Lower lobe of right lung (tissue), 2 donors: ENCODE data around the gene SLC35A2. TPM values are rescaled to one million over a fixed set of nuclear protein-coding genes. Genes with fewer than 3 reads are reported as not detected.

Source experiments
- ATAC-seq, 2 donors: fragments of 200-7000 bp; cut with Tn5 transposase; one replicate each; pipeline ENCODE4 v1.9.1; 2020 to 2022; ENCODE audit warnings: mild to moderate bottlenecking in 2 of 2, moderate library complexity in 2 of 2
- DNase-seq: peaks from one replicate; pipeline ENCODE4 v3.0.0-alpha.2; 2020
- H3K27ac ChIP-seq: fragments of 200-600 bp; one replicate; pipeline ENCODE4 v1.8.0; 2022
- H3K27me3 ChIP-seq: fragments of 200-600 bp; one replicate; pipeline ENCODE4 v1.8.0; 2022; ENCODE audit warnings: low read depth
- H3K36me3 ChIP-seq: fragments of 200-600 bp; one replicate; pipeline ENCODE4 v1.8.0; 2022; ENCODE audit warnings: mild to moderate bottlenecking
- H3K4me1 ChIP-seq: fragments of 200-600 bp; one replicate; pipeline ENCODE4 v1.8.0; 2022
- H3K4me3 ChIP-seq: fragments of 200-600 bp; one replicate; pipeline ENCODE4 v1.8.0; 2022; ENCODE audit warnings: mild to moderate bottlenecking
- H3K9me3 ChIP-seq: fragments of 200-600 bp; one replicate; pipeline ENCODE4 v1.8.0; 2022
- CTCF ChIP-seq: fragments of 200-600 bp; IDR thresholded peaks from one replicate; pipeline ENCODE4 v1.8.0; 2022; ENCODE audit warnings: antibody characterized with exemption, mild to moderate bottlenecking
- intact Hi-C: fragments of 100-400 bp; cut with DNase I; formaldehyde crosslinking; loops from one replicate; pipeline ENCODE4 v1.11.0; 2022
- total RNA-seq: library from RNA; stranded (reverse); fragmentation: NEBNext Ultra II Directional; extraction: Animal tissue kit (Norgen Biotek cat#: 25700); gene quantifications from one replicate; pipeline ENCODE4 v1.2.1, GENCODE V29; 2021
- donor health status: DM: no; HTN: yes; CAD: no; lungs with severe emphysema.

The SLC35A2 gene
- total RNA-seq, 1 donor from 2014 or later: 21.3 TPM

- peak in 1 of 2 donors; percentile 16 for ATAC-seq
Measured at GRCh38 chrX:48918301-48918642, 6.8 kb upstream of the SLC35A2 start.

GRCh38 chrX:48917139-48918001 lies 5.9 kb upstream of the SLC35A2 start:
- H3K27ac ChIP-seq: peak overlapping the region; percentile 86
- H3K27me3 ChIP-seq: no peaks in the 10 kb centered on the region
- intact Hi-C loops: no loop called here
- peaks cover 23% of the 10 kb centered on the region for H3K36me3 ChIP-seq
- no peaks in the 10 kb centered on the region for H3K9me3 ChIP-seq
- peak; percentile 91 for TF ChIP-seq CTCF
- peak overlapping the region; percentile 65 for H3K4me3 ChIP-seq
- H3K4me1 ChIP-seq: peaks cover 2% of the 10 kb centered on the region
- DNase-seq (peak; percentile 92), ATAC-seq (peak; percentile 75 to 88)

More at GRCh38 chrX:48918301-48918642, 6.8 kb upstream of the SLC35A2 start:
- Histone ChIP-seq H3K27me3 (no peaks in the 10 kb centered on the region), H3K4me1 (no peaks in the 10 kb centered on the region), H3K36me3 (peaks cover 32% of the 10 kb centered on the region), H3K9me3 (no peaks in the 10 kb centered on the region), H3K27ac (peak overlapping the region; percentile 86), H3K4me3 (peak overlapping the region; percentile 65)
- TF ChIP-seq CTCF: no peak
- DNase-seq: no peak
- intact Hi-C loops: no loop called here

GRCh38 chrX:48914593-48915493 lies 3.4 kb upstream of the SLC35A2 start:
- Histone ChIP-seq H3K27ac (no peak overlapping the region), H3K27me3 (no peaks in the 10 kb centered on the region), H3K9me3 (no peaks in the 10 kb centered on the region), H3K4me1 (peaks cover 4% of the 10 kb centered on the region), H3K4me3 (no peak overlapping the region), H3K36me3 (peaks cover 21% of the 10 kb centered on the region)
- intact Hi-C loops: no loop called here
- DNase-seq (no peak), ATAC-seq (no peak)
- TF ChIP-seq CTCF: no peak

GRCh38 chrX:48913605-48914366 lies 2.3 kb upstream of the SLC35A2 start:
- no peak for DNase-seq
- no peak for ATAC-seq
- H3K27ac ChIP-seq: no peak overlapping the region
- H3K9me3 ChIP-seq: no peaks in the 10 kb centered on the region
- no peak for TF ChIP-seq CTCF
- H3K27me3 ChIP-seq: no peaks in the 10 kb centered on the region
- no peak overlapping the region for H3K4me3 ChIP-seq
- peaks cover 21% of the 10 kb centered on the region for H3K36me3 ChIP-seq
- H3K4me1 ChIP-seq: peaks cover 4% of the 10 kb centered on the region
- intact Hi-C loops: no loop called here

GRCh38 chrX:48910926-48911411 lies 477 bp downstream of the SLC35A2 start:
- Histone ChIP-seq H3K4me1 (peaks cover 4% of the 10 kb centered on the region), H3K9me3 (no peaks in the 10 kb centered on the region), H3K27me3 (no peaks in the 10 kb centered on the region), H3K4me3 (peak overlapping the region; percentile 70), H3K27ac (peak overlapping the region; percentile 81), H3K36me3 (peaks cover 29% of the 10 kb centered on the region)
- TF ChIP-seq CTCF: no peak
- peak; percentile 16 to 54 for ATAC-seq
- intact Hi-C loops: no loop called here
- no peak for DNase-seq
